ENCODE results near the gene PRUNE2.

Gene PRUNE2

GRCh38 chr9:76684213-76684612, 221.7 kb downstream of the PRUNE2 start:
- TF ChIP-seq CTCF (IDR thresholded peaks at IDR 0.05; ENCODE audit: control insufficient read depth, insufficient read depth, low read depth, low read length, missing control alignments): no peak
- DNase-seq (ENCODE audit: low read depth): no peak
- no peak overlapping the region for H3K4me3 ChIP-seq (ENCODE audit: control insufficient read depth, low read depth, low read length)

- no peak overlapping the region for H3K4me3 ChIP-seq (ENCODE audit: control insufficient read depth, low read depth, low read length)
- TF ChIP-seq CTCF (IDR thresholded peaks at IDR 0.05; ENCODE audit: control insufficient read depth, insufficient read depth, low read depth, low read length, missing control alignments): no peak
- DNase-seq (ENCODE audit: low read depth): no peak
Measured at GRCh38 chr9:76681556-76681955, 224.4 kb downstream of the PRUNE2 start.

GRCh38 chr9:76680716-76681425, 225.0 kb downstream of the PRUNE2 start:
- H3K4me3 ChIP-seq (ENCODE audit: control insufficient read depth, low read depth, low read length): no peak overlapping the region
- DNase-seq (ENCODE audit: low read depth): no peak
- TF ChIP-seq CTCF (IDR thresholded peaks at IDR 0.05; ENCODE audit: control insufficient read depth, insufficient read depth, low read depth, low read length, missing control alignments): no peak

GRCh38 chr9:76677481-76678055, 228.3 kb downstream of the PRUNE2 start:
- no peak overlapping the region for H3K4me3 ChIP-seq (ENCODE audit: control insufficient read depth, low read depth, low read length)
- no peak for TF ChIP-seq CTCF (IDR thresholded peaks at IDR 0.05; ENCODE audit: control insufficient read depth, insufficient read depth, low read depth, low read length, missing control alignments)
- no peak for DNase-seq (ENCODE audit: low read depth)

- TF ChIP-seq CTCF (IDR thresholded peaks at IDR 0.05; ENCODE audit: control insufficient read depth, insufficient read depth, low read depth, low read length, missing control alignments): no peak
- no peak for DNase-seq (ENCODE audit: low read depth)
Measured at GRCh38 chr9:76676857-76677256, 229.1 kb downstream of the PRUNE2 start.

GRCh38 chr9:76667521-76667957, 238.4 kb downstream of the PRUNE2 start:
- H3K4me3 ChIP-seq (ENCODE audit: control insufficient read depth, low read depth, low read length): no peak overlapping the region
- DNase-seq (ENCODE audit: low read depth): peak; percentile 28

More at GRCh38 chr9:76676857-76677256, 229.1 kb downstream of the PRUNE2 start:
- no peak overlapping the region for H3K4me3 ChIP-seq (ENCODE audit: control insufficient read depth, low read depth, low read length)

More at GRCh38 chr9:76667521-76667957, 238.4 kb downstream of the PRUNE2 start:
- no peak for TF ChIP-seq CTCF (IDR thresholded peaks at IDR 0.05; ENCODE audit: control insufficient read depth, insufficient read depth, low read depth, low read length, missing control alignments)
